Measurements from ENCODE around the gene NPL. TPM values are rescaled to one million over a fixed set of nuclear protein-coding genes. Genes with fewer than 3 reads are reported as not detected.

Gene NPL
- total and polyA plus RNA-seq, 2 donors (not counting 3 experiments of a cell fraction or from before 2014, with no cell fraction given): 0.14 to 0.75 TPM

DNA sequence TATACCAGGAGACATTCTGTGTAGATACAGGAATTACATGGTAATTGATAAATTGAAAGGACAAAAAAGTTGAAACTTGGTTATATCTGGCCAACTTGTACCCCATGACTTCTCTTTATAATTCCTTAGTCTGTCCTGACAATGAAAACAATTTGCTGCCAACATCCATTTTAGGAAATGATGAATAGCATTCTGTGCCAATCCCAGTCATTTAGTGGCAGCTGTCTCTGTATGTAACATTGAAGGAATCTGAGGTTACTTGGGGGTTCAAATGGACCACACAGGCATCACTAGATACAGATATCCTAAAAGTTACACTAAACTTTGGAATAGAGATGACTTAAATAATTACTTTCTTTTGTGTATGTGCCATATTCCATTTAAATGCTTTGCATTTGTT is 87.8 kb downstream of the NPL start:
- dilution Hi-C loops (cut with MboI; ENCODE audit: extremely low pct_ligation_motif_present, low sequenced_read_pairs): no loop called here
- peaks cover 9% of the 10 kb centered on the region for H3K79me2 ChIP-seq (ENCODE audit: control insufficient read depth, insufficient read depth, low read length)
- no peak for FAIRE-seq
- DNase-seq (ENCODE audit: low read depth, low spot score): no peak
- H2AFZ ChIP-seq (ENCODE audit: low read depth, low read length): no peak overlapping the region
- no peaks in the 10 kb centered on the region for H3K9me3 ChIP-seq (replicated peaks; ENCODE audit: control insufficient read depth, insufficient read depth, low read length)
- no peaks in the 10 kb centered on the region for H3K4me1 ChIP-seq (ENCODE audit: control insufficient read depth, extremely low read depth, insufficient read depth, low read length)
- no peak overlapping the region for H3K4me2 ChIP-seq (ENCODE audit: insufficient read depth, low read length)
- H3K27ac ChIP-seq (ENCODE audit: insufficient read depth, low read depth, low read length): no peak overlapping the region
- H3K36me3 ChIP-seq (ENCODE audit: control insufficient read depth in 2 of 2, extremely low read depth in 1 of 2, insufficient read depth in 2 of 2, low read length in 2 of 2): peaks cover 41 to 75% of the 10 kb centered on the region in 2 experiments
- CTCF ChIA-PET: no interaction called here
- no peak overlapping the region for H3K4me3 ChIP-seq (replicated peaks in 1 of 3; ENCODE audit: insufficient read depth in 1 of 3, low read depth in 1 of 3, low read length in 3 of 3)
- BruUV-seq (replicated peaks): no TSS peak
- peaks cover 3% of the 10 kb centered on the region for H4K20me1 ChIP-seq (replicated peaks; ENCODE audit: control insufficient read depth, extremely low read depth, insufficient read depth, low read length)
- H3K9ac ChIP-seq (replicated peaks; ENCODE audit: extremely low read depth, insufficient read depth, low read length): no peak overlapping the region
- TF ChIP-seq GATA2 (IDR thresholded peaks at IDR 0.05; ENCODE audit: insufficient read depth, insufficient read length, low read depth, low read length) (no peak), EZH2 (IDR thresholded peaks at IDR 0.05; ENCODE audit: borderline replicate concordance, low read depth, low read length, severe bottlenecking) (no peak), JUN (IDR thresholded peaks at IDR 0.05; ENCODE audit: borderline replicate concordance, insufficient read depth, insufficient read length, low read depth) (no peak), POLR2AphosphoS5 (IDR thresholded peaks at IDR 0.05; ENCODE audit: insufficient read depth, low read depth, low read length) (no peak), POLR2A (IDR thresholded peaks at IDR 0.05; ENCODE audit: low read depth, low read length) (no peak), MYC (IDR thresholded peaks at IDR 0.05; ENCODE audit: low read depth, low read length) (no peak), FOS (IDR thresholded peaks at IDR 0.05; ENCODE audit: borderline replicate concordance, insufficient read depth, low read length) (no peak)
- TF ChIP-seq, protein P1, sequence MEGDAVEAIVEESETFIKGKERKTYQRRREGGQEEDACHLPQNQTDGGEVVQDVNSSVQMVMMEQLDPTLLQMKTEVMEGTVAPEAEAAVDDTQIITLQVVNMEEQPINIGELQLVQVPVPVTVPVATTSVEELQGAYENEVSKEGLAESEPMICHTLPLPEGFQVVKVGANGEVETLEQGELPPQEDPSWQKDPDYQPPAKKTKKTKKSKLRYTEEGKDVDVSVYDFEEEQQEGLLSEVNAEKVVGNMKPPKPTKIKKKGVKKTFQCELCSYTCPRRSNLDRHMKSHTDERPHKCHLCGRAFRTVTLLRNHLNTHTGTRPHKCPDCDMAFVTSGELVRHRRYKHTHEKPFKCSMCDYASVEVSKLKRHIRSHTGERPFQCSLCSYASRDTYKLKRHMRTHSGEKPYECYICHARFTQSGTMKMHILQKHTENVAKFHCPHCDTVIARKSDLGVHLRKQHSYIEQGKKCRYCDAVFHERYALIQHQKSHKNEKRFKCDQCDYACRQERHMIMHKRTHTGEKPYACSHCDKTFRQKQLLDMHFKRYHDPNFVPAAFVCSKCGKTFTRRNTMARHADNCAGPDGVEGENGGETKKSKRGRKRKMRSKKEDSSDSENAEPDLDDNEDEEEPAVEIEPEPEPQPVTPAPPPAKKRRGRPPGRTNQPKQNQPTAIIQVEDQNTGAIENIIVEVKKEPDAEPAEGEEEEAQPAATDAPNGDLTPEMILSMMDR (IDR thresholded peaks at IDR 0.05; ENCODE audit: extremely low read depth in 1 of 2, insufficient read depth in 1 of 2, low read depth in 1 of 2, low read length in 2 of 2): no peak
- TF ChIP-seq, protein P2, sequence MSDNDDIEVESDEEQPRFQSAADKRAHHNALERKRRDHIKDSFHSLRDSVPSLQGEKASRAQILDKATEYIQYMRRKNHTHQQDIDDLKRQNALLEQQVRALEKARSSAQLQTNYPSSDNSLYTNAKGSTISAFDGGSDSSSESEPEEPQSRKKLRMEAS (IDR thresholded peaks at IDR 0.05; ENCODE audit: insufficient read depth, insufficient read length): no peak
- H3K9me1 ChIP-seq (replicated peaks; ENCODE audit: control insufficient read depth, extremely low read depth, insufficient read depth, low read length): no peaks in the 10 kb centered on the region
- POLR2A ChIA-PET: no interaction called here
- intact Hi-C loops (cut with micrococcal nuclease): no loop called here
- no peaks in the 10 kb centered on the region for H3K27me3 ChIP-seq (ENCODE audit: control insufficient read depth in 2 of 2, insufficient read depth in 2 of 2, low read length in 2 of 2)
